Measurements from ENCODE around the gene SLC9B2.

GRCh38 chr4:103111598-103111997, 35.0 kb upstream of the SLC9B2 start:
- TF ChIP-seq, protein P1, sequence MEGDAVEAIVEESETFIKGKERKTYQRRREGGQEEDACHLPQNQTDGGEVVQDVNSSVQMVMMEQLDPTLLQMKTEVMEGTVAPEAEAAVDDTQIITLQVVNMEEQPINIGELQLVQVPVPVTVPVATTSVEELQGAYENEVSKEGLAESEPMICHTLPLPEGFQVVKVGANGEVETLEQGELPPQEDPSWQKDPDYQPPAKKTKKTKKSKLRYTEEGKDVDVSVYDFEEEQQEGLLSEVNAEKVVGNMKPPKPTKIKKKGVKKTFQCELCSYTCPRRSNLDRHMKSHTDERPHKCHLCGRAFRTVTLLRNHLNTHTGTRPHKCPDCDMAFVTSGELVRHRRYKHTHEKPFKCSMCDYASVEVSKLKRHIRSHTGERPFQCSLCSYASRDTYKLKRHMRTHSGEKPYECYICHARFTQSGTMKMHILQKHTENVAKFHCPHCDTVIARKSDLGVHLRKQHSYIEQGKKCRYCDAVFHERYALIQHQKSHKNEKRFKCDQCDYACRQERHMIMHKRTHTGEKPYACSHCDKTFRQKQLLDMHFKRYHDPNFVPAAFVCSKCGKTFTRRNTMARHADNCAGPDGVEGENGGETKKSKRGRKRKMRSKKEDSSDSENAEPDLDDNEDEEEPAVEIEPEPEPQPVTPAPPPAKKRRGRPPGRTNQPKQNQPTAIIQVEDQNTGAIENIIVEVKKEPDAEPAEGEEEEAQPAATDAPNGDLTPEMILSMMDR (IDR thresholded peaks at IDR 0.05; ENCODE audit: borderline replicate concordance, extremely low read depth, low read length, poor library complexity, severe bottlenecking) = no peak
- no peak for TF ChIP-seq EZH2 (IDR thresholded peaks at IDR 0.05; ENCODE audit: borderline replicate concordance, low read depth, low read length, severe bottlenecking)

All from DND-41 (cell line).